Middle frontal gyrus (tissue), 1 donor: ENCODE measurements around the gene ESRRB.

Experiments used
- DNase-seq: peaks from one replicate; pipeline ENCODE4 v3.0.0-alpha.2; 2015; ENCODE audit warnings: low spot score; ENCODE audit errors: extremely low spot score

The ESRRB gene

GRCh38 chr14:76539130-76539529 lies 163.2 kb downstream of the ESRRB start:
- no peak for DNase-seq

- DNase-seq, result no peak
These were observed 165.8 kb downstream of the ESRRB start for GRCh38 chr14:76541594-76542219.

GRCh38 chr14:76546426-76547221 lies 170.7 kb downstream of the ESRRB start:
- DNase-seq, result no peak

- no peak for DNase-seq
These were observed 171.9 kb downstream of the ESRRB start for GRCh38 chr14:76547831-76548230.

- no peak for DNase-seq
These were observed 174.6 kb downstream of the ESRRB start for GRCh38 chr14:76550534-76550933.

GRCh38 chr14:76551116-76551515 lies 175.2 kb downstream of the ESRRB start:
- no peak for DNase-seq
